Kidney (tissue), 14 donors: ENCODE results near the gene ARF1. TPM values are rescaled to one million over a fixed set of nuclear protein-coding genes. Genes with fewer than 3 reads are reported as not detected.

ENCODE experiments used
- DNase-seq, 5 donors: peaks; one replicate each; pipeline ENCODE4 v3.0.0-alpha.2; 2013 to 2020
- FAIRE-seq: peaks from 2 replicates; lab custom pipeline; 2012; peaks lifted over from hg19 to GRCh38; lab: Jason Lieb, UNC
- H3K27ac ChIP-seq, 2 donors: one replicate each; pipeline ENCODE4 v1.7.0; 2013; ENCODE audit warnings: low read depth in 2 of 2, low read length in 2 of 2, inconsistent platforms in 1 of 2
- H3K27me3 ChIP-seq: one replicate; pipeline ENCODE4 v1.7.1; 2013; ENCODE audit warnings: low read length, inconsistent platforms; ENCODE audit not compliant: control insufficient read depth, insufficient read depth
- H3K36me3 ChIP-seq, 3 donors: one replicate each; pipeline versions ENCODE4 v1.7.0 to v1.7.1; 2013; ENCODE audit warnings: low read length in 3 of 3, control low read depth in 1 of 3, inconsistent platforms in 1 of 3; ENCODE audit not compliant: insufficient read depth in 3 of 3, control insufficient read depth in 2 of 3
- H3K4me1 ChIP-seq, 3 donors: one replicate each; pipeline versions ENCODE4 v1.7.0 to v1.7.1; 2013; ENCODE audit warnings: low read length in 3 of 3, inconsistent platforms in 1 of 3, low read depth in 1 of 3; ENCODE audit not compliant: control insufficient read depth in 2 of 3, insufficient read depth in 2 of 3
- H3K4me3 ChIP-seq, 3 donors: one replicate each; pipeline versions ENCODE4 v1.7.0 to v1.8.1; 2013; ENCODE audit warnings: low read length in 3 of 3, control low read depth in 1 of 3, inconsistent platforms in 1 of 3
- H3K9ac ChIP-seq, 3 donors: one replicate each; pipeline versions ENCODE4 v1.7.0 to v1.7.1; 2013; ENCODE audit warnings: low read length in 3 of 3, control low read depth in 1 of 3, inconsistent platforms in 1 of 3
- H3K9me3 ChIP-seq, 3 donors: one replicate each; pipeline versions ENCODE4 v1.7.0 to v1.7.1; 2013; ENCODE audit warnings: low read length in 3 of 3, control low read depth in 1 of 3, inconsistent platforms in 1 of 3; ENCODE audit not compliant: control insufficient read depth in 2 of 3, insufficient read depth in 1 of 3
- intact Hi-C: fragments of 100-400 bp; cut with DNase I; formaldehyde crosslinking; loops from one replicate; pipeline ENCODE4 v1.11.1; 2022
- polyA plus RNA-seq: library from polyadenylated mRNA; stranded (reverse); fragments of 350-450 nt; fragmentation: Illumina TruSeq; extraction: RNeasy Lipid Tissue Mini Kit (QIAGEN cat#74804); gene quantifications from one replicate; pipeline ENCODE4 v1.2.3, GENCODE V29; 2014; ENCODE audit warnings: low read depth, low replicate concordance; ENCODE audit not compliant: insufficient read depth
- total RNA-seq: library from RNA; stranded (reverse); fragmentation: NEBNext Ultra II Directional; extraction: Animal tissue kit (Norgen Biotek cat#: 25700); gene quantifications from one replicate; pipeline ENCODE4 v1.2.1, GENCODE V29; 2021
- TF ChIP-seq, protein P1 (sequence below): IDR thresholded peaks from 3 replicates; pipeline ENCODE4 v1.5.1; 2012; ENCODE audit warnings: mild to moderate bottlenecking, moderate library complexity, borderline replicate concordance; ENCODE audit not compliant: insufficient read depth; ENCODE audit errors: extremely low read depth
- donor health status: control.
- donor health status: control.
- donor health status: control.
- donor health status: control.
- donor health status: control.
- donor health status: DM: yes; HTN: yes; CAD: no.
- donor health status: Normal renal cell carcinoma (clear cell type).

ARF1 gene
- total and polyA plus RNA-seq, 2 donors from 2014 or later, result 383 to 398 TPM

DNA sequence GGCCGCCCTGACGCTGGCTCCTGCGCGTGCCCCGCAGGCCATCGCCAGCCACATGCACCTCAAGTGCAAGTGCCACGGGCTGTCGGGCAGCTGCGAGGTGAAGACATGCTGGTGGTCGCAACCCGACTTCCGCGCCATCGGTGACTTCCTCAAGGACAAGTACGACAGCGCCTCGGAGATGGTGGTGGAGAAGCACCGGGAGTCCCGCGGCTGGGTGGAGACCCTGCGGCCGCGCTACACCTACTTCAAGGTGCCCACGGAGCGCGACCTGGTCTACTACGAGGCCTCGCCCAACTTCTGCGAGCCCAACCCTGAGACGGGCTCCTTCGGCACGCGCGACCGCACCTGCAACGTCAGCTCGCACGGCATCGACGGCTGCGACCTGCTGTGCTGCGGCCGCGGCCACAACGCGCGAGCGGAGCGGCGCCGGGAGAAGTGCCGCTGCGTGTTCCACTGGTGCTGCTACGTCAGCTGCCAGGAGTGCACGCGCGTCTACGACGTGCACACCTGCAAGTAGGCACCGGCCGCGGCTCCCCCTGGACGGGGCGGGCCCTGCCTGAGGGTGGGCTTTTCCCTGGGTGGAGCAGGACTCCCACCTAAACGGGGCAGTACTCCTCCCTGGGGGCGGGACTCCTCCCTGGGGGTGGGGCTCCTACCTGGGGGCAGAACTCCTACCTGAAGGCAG lies 23.4 kb upstream of the ARF1 start:
- intact Hi-C loops, result no loop called here
- Histone ChIP-seq H3K4me3 (no peak overlapping the region), H3K9ac (no peak overlapping the region), H3K36me3 (no peaks in the 10 kb centered on the region), H3K27ac (no peak overlapping the region), H3K4me1 (peaks cover 0 to 5% (median 0%) of the 10 kb centered on the region in 3 donors), H3K9me3 (no peaks in the 10 kb centered on the region), H3K27me3 (peaks cover 20% of the 10 kb centered on the region)
- FAIRE-seq (no peak), DNase-seq (peak in 2 of 5 donors; percentile 37 to 49)
- TF ChIP-seq, protein P1, sequence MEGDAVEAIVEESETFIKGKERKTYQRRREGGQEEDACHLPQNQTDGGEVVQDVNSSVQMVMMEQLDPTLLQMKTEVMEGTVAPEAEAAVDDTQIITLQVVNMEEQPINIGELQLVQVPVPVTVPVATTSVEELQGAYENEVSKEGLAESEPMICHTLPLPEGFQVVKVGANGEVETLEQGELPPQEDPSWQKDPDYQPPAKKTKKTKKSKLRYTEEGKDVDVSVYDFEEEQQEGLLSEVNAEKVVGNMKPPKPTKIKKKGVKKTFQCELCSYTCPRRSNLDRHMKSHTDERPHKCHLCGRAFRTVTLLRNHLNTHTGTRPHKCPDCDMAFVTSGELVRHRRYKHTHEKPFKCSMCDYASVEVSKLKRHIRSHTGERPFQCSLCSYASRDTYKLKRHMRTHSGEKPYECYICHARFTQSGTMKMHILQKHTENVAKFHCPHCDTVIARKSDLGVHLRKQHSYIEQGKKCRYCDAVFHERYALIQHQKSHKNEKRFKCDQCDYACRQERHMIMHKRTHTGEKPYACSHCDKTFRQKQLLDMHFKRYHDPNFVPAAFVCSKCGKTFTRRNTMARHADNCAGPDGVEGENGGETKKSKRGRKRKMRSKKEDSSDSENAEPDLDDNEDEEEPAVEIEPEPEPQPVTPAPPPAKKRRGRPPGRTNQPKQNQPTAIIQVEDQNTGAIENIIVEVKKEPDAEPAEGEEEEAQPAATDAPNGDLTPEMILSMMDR, result no peak

DNA sequence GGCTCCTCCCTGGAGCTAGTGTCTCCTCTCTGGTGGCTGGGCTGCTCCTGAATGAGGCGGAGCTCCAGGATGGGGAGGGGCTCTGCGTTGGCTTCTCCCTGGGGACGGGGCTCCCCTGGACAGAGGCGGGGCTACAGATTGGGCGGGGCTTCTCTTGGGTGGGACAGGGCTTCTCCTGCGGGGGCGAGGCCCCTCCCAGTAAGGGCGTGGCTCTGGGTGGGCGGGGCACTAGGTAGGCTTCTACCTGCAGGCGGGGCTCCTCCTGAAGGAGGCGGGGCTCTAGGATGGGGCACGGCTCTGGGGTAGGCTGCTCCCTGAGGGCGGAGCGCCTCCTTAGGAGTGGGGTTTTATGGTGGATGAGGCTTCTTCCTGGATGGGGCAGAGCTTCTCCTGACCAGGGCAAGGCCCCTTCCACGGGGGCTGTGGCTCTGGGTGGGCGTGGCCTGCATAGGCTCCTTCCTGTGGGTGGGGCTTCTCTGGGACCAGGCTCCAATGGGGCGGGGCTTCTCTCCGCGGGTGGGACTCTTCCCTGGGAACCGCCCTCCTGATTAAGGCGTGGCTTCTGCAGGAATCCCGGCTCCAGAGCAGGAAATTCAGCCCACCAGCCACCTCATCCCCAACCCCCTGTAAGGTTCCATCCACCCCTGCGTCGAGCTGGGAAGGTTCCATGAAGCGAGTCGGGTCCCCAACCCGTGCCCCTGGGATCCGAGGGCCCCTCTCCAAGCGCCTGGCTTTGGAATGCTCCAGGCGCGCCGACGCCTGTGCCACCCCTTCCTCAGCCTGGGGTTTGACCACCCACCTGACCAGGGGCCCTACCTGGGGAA lies 22.7 kb upstream of the ARF1 start:
- Histone ChIP-seq H3K9ac (no peak overlapping the region), H3K27ac (no peak overlapping the region), H3K36me3 (no peaks in the 10 kb centered on the region), H3K27me3 (peaks cover 20% of the 10 kb centered on the region), H3K4me3 (no peak overlapping the region), H3K9me3 (no peaks in the 10 kb centered on the region), H3K4me1 (peaks cover 0 to 5% (median 0%) of the 10 kb centered on the region in 3 donors)
- DNase-seq (peak; percentile 80 to 96 (median 84)), FAIRE-seq (no peak)
- intact Hi-C loops, result no loop called here
- TF ChIP-seq, protein P1, result no peak

DNA sequence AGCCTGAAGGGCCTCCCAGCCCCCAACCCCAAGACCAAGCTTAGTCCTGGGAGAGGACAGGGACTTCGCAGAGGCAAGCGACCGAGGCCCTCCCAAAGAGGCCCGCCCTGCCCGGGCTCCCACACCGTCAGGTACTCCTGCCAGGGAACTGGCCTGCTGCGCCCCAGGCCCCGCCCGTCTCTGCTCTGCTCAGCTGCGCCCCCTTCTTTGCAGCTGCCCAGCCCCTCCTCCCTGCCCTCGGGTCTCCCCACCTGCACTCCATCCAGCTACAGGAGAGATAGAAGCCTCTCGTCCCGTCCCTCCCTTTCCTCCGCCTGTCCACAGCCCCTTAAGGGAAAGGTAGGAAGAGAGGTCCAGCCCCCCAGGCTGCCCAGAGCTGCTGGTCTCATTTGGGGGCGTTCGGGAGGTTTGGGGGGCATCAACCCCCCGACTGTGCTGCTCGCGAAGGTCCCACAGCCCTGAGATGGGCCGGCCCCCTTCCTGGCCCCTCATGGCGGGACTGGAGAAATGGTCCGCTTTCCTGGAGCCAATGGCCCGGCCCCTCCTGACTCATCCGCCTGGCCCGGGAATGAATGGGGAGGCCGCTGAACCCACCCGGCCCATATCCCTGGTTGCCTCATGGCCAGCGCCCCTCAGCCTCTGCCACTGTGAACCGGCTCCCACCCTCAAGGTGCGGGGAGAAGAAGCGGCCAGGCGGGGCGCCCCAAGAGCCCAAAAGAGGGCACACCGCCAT lies 21.9 kb upstream of the ARF1 start:
- H3K4me1 ChIP-seq, result peaks cover 0 to 5% (median 0%) of the 10 kb centered on the region in 3 donors
- TF ChIP-seq, protein P1, result no peak
- no peak for FAIRE-seq

More for the DNA sequence above, 21.9 kb upstream of the ARF1 start:
- H3K9ac ChIP-seq, result no peak overlapping the region
- peak in 2 of 5 donors; percentile 24 to 76 for DNase-seq
- no peaks in the 10 kb centered on the region for H3K9me3 ChIP-seq
- no peak overlapping the region for H3K27ac ChIP-seq
- H3K4me3 ChIP-seq, result no peak overlapping the region
- H3K36me3 ChIP-seq, result no peaks in the 10 kb centered on the region
- peaks cover 20% of the 10 kb centered on the region for H3K27me3 ChIP-seq
- intact Hi-C loops, result no loop called here
